CD4-positive, CD25-positive, alpha-beta regulatory T cell (primary cell): ENCODE results near the gene FAM83E. TPM values are rescaled to one million over a fixed set of nuclear protein-coding genes. Genes with fewer than 3 reads are reported as not detected.

Experiments
- ATAC-seq, 2 donors: fragments of 150-1000 bp; cut with Tn5 transposase; one replicate each; pipeline ENCODE4 v1.10.0; 2021; ENCODE audit warnings: low read depth in 2 of 2, moderate number of reproducible peaks in 2 of 2, moderate library complexity in 1 of 2
- DNase-seq, 3 donors: peaks; one replicate each; pipeline versions ENCODE4 v3.0.0 to v3.0.0-alpha.2; 2012 to 2022; ENCODE audit warnings: mixed read lengths in 1 of 3
- H3K27ac ChIP-seq: one replicate; pipeline ENCODE4 v1.7.0; 2013; ENCODE audit warnings: mild to moderate bottlenecking, low read length; ENCODE audit not compliant: insufficient read depth, poor library complexity, severe bottlenecking
- H3K27me3 ChIP-seq: one replicate; pipeline ENCODE4 v1.7.0; 2013; ENCODE audit warnings: low read length; ENCODE audit not compliant: control insufficient read depth, insufficient read depth
- H3K36me3 ChIP-seq: one replicate; pipeline ENCODE4 v1.7.0; 2013; ENCODE audit warnings: mild to moderate bottlenecking, low read length, moderate library complexity; ENCODE audit not compliant: control insufficient read depth, insufficient read depth
- H3K4me1 ChIP-seq: 2 replicates; pipeline ENCODE4 v1.7.0; 2013; ENCODE audit warnings: mild to moderate bottlenecking, low read length; ENCODE audit not compliant: insufficient read depth, control insufficient read depth, poor library complexity, severe bottlenecking
- H3K4me3 ChIP-seq: one replicate; pipeline ENCODE4 v1.7.0; 2013; ENCODE audit warnings: low read depth, mild to moderate bottlenecking, low read length, moderate library complexity
- H3K9me3 ChIP-seq, 2 experiments: 1 replicate in 1 of 2; 2 replicates in 1 of 2; pipeline ENCODE4 v1.7.0; 2013; ENCODE audit warnings: low read length in 2 of 2, mild to moderate bottlenecking in 1 of 2, moderate library complexity in 1 of 2; ENCODE audit not compliant: control insufficient read depth in 2 of 2
- H3K27ac Mint-ChIP-seq, 3 donors: one replicate each; pipeline ENCODE4 v1.8.0; 2020 to 2022; ENCODE audit warnings: mild to moderate bottlenecking in 3 of 3, mixed read lengths in 3 of 3, moderate library complexity in 2 of 3
- H3K27me3 Mint-ChIP-seq: one replicate; pipeline ENCODE4 v1.8.0; 2022; ENCODE audit warnings: mild to moderate bottlenecking, mixed read lengths
- H3K36me3 Mint-ChIP-seq: one replicate; pipeline ENCODE4 v1.8.0; 2020; ENCODE audit warnings: mixed read lengths
- H3K4me1 Mint-ChIP-seq, 4 donors: one replicate each; pipeline ENCODE4 v1.8.0; 2020 to 2022; ENCODE audit warnings: mixed read lengths in 4 of 4, mild to moderate bottlenecking in 1 of 4
- H3K4me3 Mint-ChIP-seq, 4 donors: one replicate each; pipeline ENCODE4 v1.8.0; 2020 to 2022; ENCODE audit warnings: mild to moderate bottlenecking in 4 of 4, mixed read lengths in 4 of 4, moderate library complexity in 3 of 4
- H3K9me3 Mint-ChIP-seq, 7 donors: one replicate each; pipeline ENCODE4 v1.8.0; 2020 to 2022; ENCODE audit warnings: mixed read lengths in 7 of 7, mild to moderate bottlenecking in 3 of 7, moderate library complexity in 2 of 7
- polyA plus RNA-seq, 4 donors: library from polyadenylated mRNA; unstranded; fragments of 300-500 nt; fragmentation: Illumina TruSeq; gene quantifications; one replicate each; pipeline ENCODE4 v1.2.3, GENCODE V29; 2021
- total RNA-seq: library from RNA; stranded (reverse); gene quantifications from one replicate; pipeline ENCODE4 v1.2.3, GENCODE V29; 2022

The FAM83E gene
- total and polyA plus RNA-seq, 5 donors from 2014 or later, result 0.31 to 0.76 TPM; not detected in 3

- ATAC-seq, result no peak
- H3K9me3 Mint-ChIP-seq, result no peaks in the 10 kb centered on the region
- DNase-seq, result no peak
- H3K9me3 ChIP-seq, result no peaks in the 10 kb centered on the region
- H3K27me3 ChIP-seq, result no peaks in the 10 kb centered on the region
- no peaks in the 10 kb centered on the region for H3K4me1 ChIP-seq
- peaks cover 4% of the 10 kb centered on the region for H3K27me3 Mint-ChIP-seq
- no peaks in the 10 kb centered on the region for H3K36me3 ChIP-seq
- no peak overlapping the region for H3K4me3 ChIP-seq
- H3K27ac ChIP-seq, result no peak overlapping the region
- no peaks in the 10 kb centered on the region for H3K36me3 Mint-ChIP-seq
- no peak overlapping the region for H3K27ac Mint-ChIP-seq
- H3K4me3 Mint-ChIP-seq, result no peak overlapping the region
- peaks cover 0 to 2% (median under 1%) of the 10 kb centered on the region in 4 donors for H3K4me1 Mint-ChIP-seq
Measured at GRCh38 chr19:48568345-48568886, 46.5 kb downstream of the FAM83E start.

- no peaks in the 10 kb centered on the region for H3K4me1 ChIP-seq
- no peak overlapping the region for H3K27ac ChIP-seq
- Mint-ChIP-seq H3K36me3 (no peaks in the 10 kb centered on the region), H3K4me1 (peaks cover 0 to 2% (median under 1%) of the 10 kb centered on the region in 4 donors), H3K9me3 (peaks cover 0 to 2% (median 0%) of the 10 kb centered on the region in 7 donors), H3K4me3 (no peak overlapping the region), H3K27ac (no peak overlapping the region), H3K27me3 (no peaks in the 10 kb centered on the region)
- no peak overlapping the region for H3K4me3 ChIP-seq
- DNase-seq (no peak), ATAC-seq (no peak)
- no peaks in the 10 kb centered on the region for H3K36me3 ChIP-seq
- no peaks in the 10 kb centered on the region for H3K9me3 ChIP-seq
- no peaks in the 10 kb centered on the region for H3K27me3 ChIP-seq
Measured at GRCh38 chr19:48565090-48565489, 49.8 kb downstream of the FAM83E start.

Other genes with a start within 250 kb of the FAM83E start
- gene KDELR1, start 223.5 kb downstream of the FAM83E start, total RNA-seq, result 37.6 TPM
- gene KDELR1, start 223.5 kb downstream of the FAM83E start, polyA plus RNA-seq, result 10 to 100 TPM; 28.8 to 29.9 (median 29.5) TPM
- gene GRIN2D, start 221.4 kb downstream of the FAM83E start, total RNA-seq, result not detected
- not detected for gene GRIN2D, start 221.4 kb downstream of the FAM83E start, polyA plus RNA-seq
- gene GRWD1, start 169.1 kb downstream of the FAM83E start, total RNA-seq, result 29.0 TPM
- gene GRWD1, start 169.1 kb downstream of the FAM83E start, polyA plus RNA-seq, result 10 to 100 TPM; 33.9 to 52.9 (median 43.1) TPM
- 2.2 TPM for gene KCNJ14, start 159.5 kb downstream of the FAM83E start, total RNA-seq
- under 1 TPM in 3 of 4 donors, not detected in 1; 0.03 to 0.28 (median 0.18) TPM for gene KCNJ14, start 159.5 kb downstream of the FAM83E start, polyA plus RNA-seq
- gene CYTH2, start 145.7 kb downstream of the FAM83E start, total RNA-seq, result 46.7 TPM
- gene CYTH2, start 145.7 kb downstream of the FAM83E start, polyA plus RNA-seq, result 10 to 100 TPM; 24.2 to 35.0 (median 30.2) TPM
- gene LMTK3, start 103.2 kb downstream of the FAM83E start, total RNA-seq, result 6.3 TPM
- not detected for gene LMTK3, start 103.2 kb downstream of the FAM83E start, polyA plus RNA-seq
- gene SULT2B1, start 62.9 kb downstream of the FAM83E start, total RNA-seq, result not detected
- gene SULT2B1, start 62.9 kb downstream of the FAM83E start, polyA plus RNA-seq, result under 1 TPM in 2 of 4 donors, not detected in 2; 0.16 to 0.82 TPM
- gene SPACA4, start 8.3 kb downstream of the FAM83E start, total RNA-seq, result not detected
- gene SPACA4, start 8.3 kb downstream of the FAM83E start, polyA plus RNA-seq, result under 1 TPM in 1 of 4 donors, not detected in 3; 0.25 TPM
- 1,690 TPM for gene RPL18, start 4.1 kb upstream of the FAM83E start, total RNA-seq
- gene RPL18, start 4.1 kb upstream of the FAM83E start, polyA plus RNA-seq, result 1,000 to 10,000 TPM; 1,618 to 2,428 (median 2,131) TPM
- 13.0 TPM for gene SPHK2, start 4.4 kb upstream of the FAM83E start, total RNA-seq
- 1 to 10 TPM; 4.8 to 8.4 (median 7.5) TPM for gene SPHK2, start 4.4 kb upstream of the FAM83E start, polyA plus RNA-seq
- gene DBP, start 22.3 kb upstream of the FAM83E start, total RNA-seq, result 37.7 TPM
- 10 to 100 TPM; 71.2 to 96.6 (median 85.8) TPM for gene DBP, start 22.3 kb upstream of the FAM83E start, polyA plus RNA-seq
- gene CA11, start 31.1 kb upstream of the FAM83E start, total RNA-seq, result 10.4 TPM
- 1 to 10 TPM; 4.1 to 6.3 (median 5.2) TPM for gene CA11, start 31.1 kb upstream of the FAM83E start, polyA plus RNA-seq
- 2.3 TPM for gene NTN5, start 57.9 kb upstream of the FAM83E start, total RNA-seq
- under 1 TPM in 2 of 4 donors, not detected in 2; 0.21 to 0.30 TPM for gene NTN5, start 57.9 kb upstream of the FAM83E start, polyA plus RNA-seq
- gene FUT2, start 80.9 kb upstream of the FAM83E start, total RNA-seq, result not detected
- under 1 TPM in 2 of 4 donors, not detected in 2; 0.10 to 0.67 TPM for gene FUT2, start 80.9 kb upstream of the FAM83E start, polyA plus RNA-seq
- 1.1 TPM for gene MAMSTR, start 104.6 kb upstream of the FAM83E start, total RNA-seq
- gene MAMSTR, start 104.6 kb upstream of the FAM83E start, polyA plus RNA-seq, result under 1 TPM; 0.17 to 0.40 (median 0.30) TPM
- 0.22 TPM for gene RASIP1, start 125.5 kb upstream of the FAM83E start, total RNA-seq
- gene RASIP1, start 125.5 kb upstream of the FAM83E start, polyA plus RNA-seq, result under 1 TPM; 0.13 to 0.55 (median 0.18) TPM
- gene IZUMO1, start 131.8 kb upstream of the FAM83E start, total RNA-seq, result not detected
- not detected for gene IZUMO1, start 131.8 kb upstream of the FAM83E start, polyA plus RNA-seq
- gene FUT1, start 137.6 kb upstream of the FAM83E start, total RNA-seq, result not detected
- gene FUT1, start 137.6 kb upstream of the FAM83E start, polyA plus RNA-seq, result under 1 TPM in 2 of 4 donors, not detected in 2; 0.06 to 0.14 TPM
- not detected for gene FGF21, start 140.4 kb upstream of the FAM83E start, total RNA-seq
- gene FGF21, start 140.4 kb upstream of the FAM83E start, polyA plus RNA-seq, result not detected
- 16.4 TPM for gene BCAT2, start 196.0 kb upstream of the FAM83E start, total RNA-seq
- gene BCAT2, start 196.0 kb upstream of the FAM83E start, polyA plus RNA-seq, result 10 to 100 TPM; 19.5 to 23.0 (median 21.2) TPM
- 0.49 TPM for gene HSD17B14, start 221.4 kb upstream of the FAM83E start, total RNA-seq
- 1 to 10 TPM in 1 of 4 donors, under 1 TPM in 3; 0.29 to 2.0 (median 0.61) TPM for gene HSD17B14, start 221.4 kb upstream of the FAM83E start, polyA plus RNA-seq